ENCODE measurements around the gene DCP1B. TPM values are rescaled to one million over a fixed set of nuclear protein-coding genes. Genes with fewer than 3 reads are reported as not detected.

Gene DCP1B
- polyA plus RNA-seq, 1 donor from 2014 or later: 12.5 TPM

GRCh38 chr12:1911598-1912575 lies 92.4 kb downstream of the DCP1B start:
- Histone ChIP-seq H3K27ac (ENCODE audit: low read length) (no peak overlapping the region), H3K9me3 (ENCODE audit: low read length) (no peaks in the 10 kb centered on the region), H3K9ac (ENCODE audit: low read length) (no peak overlapping the region), H3K4me3 (ENCODE audit: low read length) (no peak overlapping the region), H3K36me3 (ENCODE audit: insufficient read depth, low read length) (no peaks in the 10 kb centered on the region), H3K4me2 (ENCODE audit: low read length) (no peak overlapping the region), H3K27me3 (ENCODE audit: insufficient read depth, low read depth, low read length) (no peaks in the 10 kb centered on the region), H2AFZ (ENCODE audit: low read depth, low read length) (no peak overlapping the region), H3F3A (ENCODE audit: insufficient read depth, low read length, poor library complexity, severe bottlenecking) (no peaks in the 10 kb centered on the region), H3K79me2 (replicated peaks; ENCODE audit: insufficient read depth, low read length) (no peaks in the 10 kb centered on the region), H3K9me2 (ENCODE audit: insufficient read depth, low read length) (no peaks in the 10 kb centered on the region), H4K20me1 (ENCODE audit: insufficient read depth) (no peaks in the 10 kb centered on the region)
- TF ChIP-seq CTCF (IDR thresholded peaks at IDR 0.05; ENCODE audit: poor library complexity, severe bottlenecking) (no peak), EP300 (conservative IDR thresholded peaks at IDR 0.05; ENCODE audit: poor library complexity, severe bottlenecking) (no peak), RAD21 (conservative IDR thresholded peaks at IDR 0.05) (no peak), REST (IDR thresholded peaks at IDR 0.05; ENCODE audit: borderline replicate concordance) (no peak), EZH2 (IDR thresholded peaks at IDR 0.05; ENCODE audit: borderline replicate concordance, insufficient read depth, low read length, poor library complexity, severe bottlenecking) (no peak), SMC3 (conservative IDR thresholded peaks at IDR 0.05; ENCODE audit: poor library complexity) (no peak), POLR2AphosphoS5 (IDR thresholded peaks at IDR 0.05) (no peak), TAF1 (IDR thresholded peaks at IDR 0.05; ENCODE audit: low read depth) (no peak), MXI1 (conservative IDR thresholded peaks at IDR 0.05; ENCODE audit: poor library complexity, severe bottlenecking) (no peak)

DNA sequence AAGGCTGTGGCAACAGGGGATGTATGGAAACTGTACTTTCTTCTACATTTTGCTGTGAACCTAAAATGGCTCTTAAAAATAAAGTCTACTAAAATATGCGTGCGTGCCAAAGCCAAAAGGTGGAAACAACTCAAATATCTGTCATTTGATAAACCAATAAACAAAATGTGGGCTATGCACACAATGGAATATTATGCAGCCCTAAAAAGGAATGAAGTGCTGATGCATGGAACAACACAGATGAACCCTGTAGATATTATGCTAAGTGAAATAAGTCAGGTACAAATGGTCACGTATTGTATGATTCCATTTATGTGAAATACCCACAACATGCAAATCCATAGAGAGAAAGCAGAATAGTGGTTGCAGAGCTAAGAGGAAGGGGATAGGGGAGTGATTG lies 93.8 kb downstream of the DCP1B start:
- no peaks in the 10 kb centered on the region for H3K27me3 ChIP-seq (ENCODE audit: insufficient read depth, low read depth, low read length)
- no peak overlapping the region for H3K27ac ChIP-seq (ENCODE audit: low read length)
- H3K9ac ChIP-seq (ENCODE audit: low read length): no peak overlapping the region
- TF ChIP-seq MXI1 (conservative IDR thresholded peaks at IDR 0.05; ENCODE audit: poor library complexity, severe bottlenecking): no peak
- no peak for TF ChIP-seq SMC3 (conservative IDR thresholded peaks at IDR 0.05; ENCODE audit: poor library complexity)
- no peak for TF ChIP-seq REST (IDR thresholded peaks at IDR 0.05; ENCODE audit: borderline replicate concordance)
- TF ChIP-seq EZH2 (IDR thresholded peaks at IDR 0.05; ENCODE audit: borderline replicate concordance, insufficient read depth, low read length, poor library complexity, severe bottlenecking): no peak
- TF ChIP-seq RAD21 (conservative IDR thresholded peaks at IDR 0.05): no peak
- no peak for TF ChIP-seq EP300 (conservative IDR thresholded peaks at IDR 0.05; ENCODE audit: poor library complexity, severe bottlenecking)
- TF ChIP-seq CTCF (IDR thresholded peaks at IDR 0.05; ENCODE audit: poor library complexity, severe bottlenecking): no peak
- TF ChIP-seq POLR2AphosphoS5 (IDR thresholded peaks at IDR 0.05): no peak
- TF ChIP-seq TAF1 (IDR thresholded peaks at IDR 0.05; ENCODE audit: low read depth): no peak
- H3F3A ChIP-seq (ENCODE audit: insufficient read depth, low read length, poor library complexity, severe bottlenecking): no peaks in the 10 kb centered on the region
- H3K9me2 ChIP-seq (ENCODE audit: insufficient read depth, low read length): no peaks in the 10 kb centered on the region
- H4K20me1 ChIP-seq (ENCODE audit: insufficient read depth): no peaks in the 10 kb centered on the region
- no peaks in the 10 kb centered on the region for H3K79me2 ChIP-seq (replicated peaks; ENCODE audit: insufficient read depth, low read length)
- H3K36me3 ChIP-seq (ENCODE audit: insufficient read depth, low read length): no peaks in the 10 kb centered on the region
- H2AFZ ChIP-seq (ENCODE audit: low read depth, low read length): no peak overlapping the region
- H3K4me2 ChIP-seq (ENCODE audit: low read length): no peak overlapping the region
- H3K4me3 ChIP-seq (ENCODE audit: low read length): no peak overlapping the region
- no peaks in the 10 kb centered on the region for H3K9me3 ChIP-seq (ENCODE audit: low read length)

Measured in neural cell (in vitro differentiated cells).